Ascending aorta (tissue), 2 donors: ENCODE results near the gene WDR59. TPM values are rescaled to one million over a fixed set of nuclear protein-coding genes. Genes with fewer than 3 reads are reported as not detected.

Source experiments
- DNase-seq, 2 donors: peaks; one replicate each; pipeline ENCODE4 v3.0.0-alpha.2; 2019; ENCODE audit warnings: low spot score in 2 of 2
- H3K27ac ChIP-seq, 2 donors: fragments of 200-600 bp; sonication (generic); one replicate each; pipeline ENCODE4 v1.5.1; 2016 to 2017; ENCODE audit warnings: mild to moderate bottlenecking in 1 of 2
- H3K27me3 ChIP-seq: fragments of 200-600 bp; sonication (generic); one replicate; pipeline ENCODE4 v1.5.1; 2017
- H3K36me3 ChIP-seq, 2 donors: fragments of 200-600 bp; sonication (generic); one replicate each; pipeline ENCODE4 v1.5.1; 2016
- H3K4me1 ChIP-seq, 2 donors: fragments of 200-600 bp; sonication (generic); one replicate each; pipeline ENCODE4 v1.5.1; 2016 to 2017; ENCODE audit warnings: mild to moderate bottlenecking in 1 of 2
- H3K4me3 ChIP-seq, 2 donors: fragments of 200-600 bp; sonication (generic); one replicate each; pipeline ENCODE4 v1.5.1; 2016 to 2017; ENCODE audit warnings: mild to moderate bottlenecking in 1 of 2
- H3K9me3 ChIP-seq, 2 donors: fragments of 200-600 bp; sonication (generic); one replicate each; pipeline ENCODE4 v1.5.1; 2016
- intact Hi-C: fragments of 100-400 bp; cut with DNase I; formaldehyde crosslinking; loops from one replicate; pipeline ENCODE4 v1.15.1; 2023
- total RNA-seq: library from RNA; depleted of rRNA; stranded (reverse); fragments of >200 nt; gene quantifications from one replicate; pipeline ENCODE4 v1.1.0, GENCODE V29; 2016
- TF ChIP-seq, protein P1 (sequence below), 3 experiments: fragments of 200-600 bp in 2 of 3; fragments of 450-650 bp in 1 of 3; sonication (generic) in 2 of 3; IDR thresholded peaks; one replicate each; pipeline ENCODE4 v1.5.1; 2016 to 2019; ENCODE audit warnings: antibody characterized with exemption in 3 of 3, mild to moderate bottlenecking in 1 of 3, moderate library complexity in 1 of 3

The WDR59 gene
- total RNA-seq, 1 donor from 2014 or later: 22.0 TPM

GRCh38 chr16:74903901-74904678 is 80.8 kb downstream of the WDR59 start:
- Histone ChIP-seq H3K4me3 (no peak overlapping the region), H3K27me3 (no peaks in the 10 kb centered on the region), H3K9me3 (no peaks in the 10 kb centered on the region), H3K27ac (no peak overlapping the region), H3K4me1 (no peaks in the 10 kb centered on the region), H3K36me3 (peaks cover 10 to 60% of the 10 kb centered on the region in 2 donors)
- no peak for DNase-seq
- intact Hi-C loops: no loop called here
- TF ChIP-seq, protein P1, sequence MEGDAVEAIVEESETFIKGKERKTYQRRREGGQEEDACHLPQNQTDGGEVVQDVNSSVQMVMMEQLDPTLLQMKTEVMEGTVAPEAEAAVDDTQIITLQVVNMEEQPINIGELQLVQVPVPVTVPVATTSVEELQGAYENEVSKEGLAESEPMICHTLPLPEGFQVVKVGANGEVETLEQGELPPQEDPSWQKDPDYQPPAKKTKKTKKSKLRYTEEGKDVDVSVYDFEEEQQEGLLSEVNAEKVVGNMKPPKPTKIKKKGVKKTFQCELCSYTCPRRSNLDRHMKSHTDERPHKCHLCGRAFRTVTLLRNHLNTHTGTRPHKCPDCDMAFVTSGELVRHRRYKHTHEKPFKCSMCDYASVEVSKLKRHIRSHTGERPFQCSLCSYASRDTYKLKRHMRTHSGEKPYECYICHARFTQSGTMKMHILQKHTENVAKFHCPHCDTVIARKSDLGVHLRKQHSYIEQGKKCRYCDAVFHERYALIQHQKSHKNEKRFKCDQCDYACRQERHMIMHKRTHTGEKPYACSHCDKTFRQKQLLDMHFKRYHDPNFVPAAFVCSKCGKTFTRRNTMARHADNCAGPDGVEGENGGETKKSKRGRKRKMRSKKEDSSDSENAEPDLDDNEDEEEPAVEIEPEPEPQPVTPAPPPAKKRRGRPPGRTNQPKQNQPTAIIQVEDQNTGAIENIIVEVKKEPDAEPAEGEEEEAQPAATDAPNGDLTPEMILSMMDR (IDR thresholded peaks at IDR 0.05): no peak

- Histone ChIP-seq H3K27me3 (no peaks in the 10 kb centered on the region), H3K27ac (no peak overlapping the region), H3K4me3 (no peak overlapping the region), H3K4me1 (no peaks in the 10 kb centered on the region), H3K36me3 (peaks cover 9 to 63% of the 10 kb centered on the region in 2 donors), H3K9me3 (no peaks in the 10 kb centered on the region)
- intact Hi-C loops: no loop called here
- TF ChIP-seq, protein P1 (IDR thresholded peaks at IDR 0.05): no peak
- no peak for DNase-seq
Measured at GRCh38 chr16:74903120-74903519, 81.8 kb downstream of the WDR59 start.

GRCh38 chr16:74902161-74902560 is 82.8 kb downstream of the WDR59 start:
- no peaks in the 10 kb centered on the region for H3K27me3 ChIP-seq
- no peak overlapping the region for H3K27ac ChIP-seq
- no peaks in the 10 kb centered on the region for H3K4me1 ChIP-seq
- intact Hi-C loops: no loop called here
- DNase-seq: no peak
- H3K9me3 ChIP-seq: no peaks in the 10 kb centered on the region
- TF ChIP-seq, protein P1 (IDR thresholded peaks at IDR 0.05): no peak
- H3K4me3 ChIP-seq: no peak overlapping the region
- H3K36me3 ChIP-seq: peaks cover 2 to 60% of the 10 kb centered on the region in 2 donors

DNA sequence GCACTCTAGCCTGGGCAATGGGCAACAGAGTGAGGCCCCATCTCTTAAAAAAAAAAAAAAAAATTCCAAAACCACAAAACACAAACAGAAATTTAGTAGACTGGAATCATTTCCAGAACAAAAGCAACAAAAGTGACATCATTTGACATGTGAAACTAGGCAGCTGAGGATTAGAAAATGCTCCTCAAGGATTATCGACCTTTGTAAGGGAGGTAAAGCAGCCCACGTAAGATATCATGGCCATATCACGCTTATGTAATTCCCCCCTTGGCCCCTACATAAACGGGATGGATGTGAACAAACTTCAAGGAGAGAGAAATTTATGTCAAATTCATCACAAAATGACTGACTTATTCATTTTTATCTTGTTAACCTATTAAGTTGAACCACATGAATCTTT is 83.3 kb downstream of the WDR59 start:
- Histone ChIP-seq H3K9me3 (no peaks in the 10 kb centered on the region), H3K27me3 (no peaks in the 10 kb centered on the region), H3K27ac (no peak overlapping the region), H3K4me3 (no peak overlapping the region), H3K4me1 (no peaks in the 10 kb centered on the region), H3K36me3 (peaks cover 3 to 55% of the 10 kb centered on the region in 2 donors)
- intact Hi-C loops: no loop called here
- TF ChIP-seq, protein P1 (IDR thresholded peaks at IDR 0.05): no peak
- no peak for DNase-seq

DNA sequence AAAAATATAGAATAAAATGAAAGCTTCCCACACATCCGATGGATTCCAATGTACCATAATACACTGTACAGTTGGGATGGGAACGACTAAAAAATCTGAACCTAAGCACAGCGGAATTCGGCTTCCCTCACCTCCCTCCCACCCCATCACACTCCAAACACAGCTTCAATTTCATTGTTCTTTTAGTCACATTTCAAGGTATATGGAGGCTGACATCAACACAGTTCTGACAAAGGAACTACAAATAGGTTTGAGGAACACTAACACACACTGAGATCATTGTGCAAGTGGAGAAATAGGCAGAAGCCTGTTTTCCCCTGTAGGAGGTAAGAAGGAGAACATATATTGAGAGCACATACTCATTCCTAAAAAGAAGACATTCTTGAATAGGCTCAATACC is 85.1 kb downstream of the WDR59 start:
- Histone ChIP-seq H3K27me3 (no peaks in the 10 kb centered on the region), H3K36me3 (peaks cover 3 to 62% of the 10 kb centered on the region in 2 donors), H3K4me1 (no peaks in the 10 kb centered on the region), H3K27ac (no peak overlapping the region), H3K4me3 (no peak overlapping the region), H3K9me3 (no peaks in the 10 kb centered on the region)
- TF ChIP-seq, protein P1 (IDR thresholded peaks at IDR 0.05): no peak
- intact Hi-C loops: no loop called here
- no peak for DNase-seq
